SW 1271 (cell line): Measurements from ENCODE around the gene CLASRP.
"Not testable (repeated sequence)": the region's sequence is repeated elsewhere in the genome, so short reads cannot be mapped to it uniquely, and the experiment has no call there.

Experiments used
- DNase-seq, 2 experiments: peaks; one replicate each; lab custom pipeline; 2025; lab: John Stamatoyannopoulos, UW

CLASRP gene

GRCh38 chr19:45038931-45039893, at the start of gene CLASRP:
CLASRP (plus strand) TSS chr19:45039045; CDS start chr19:45040213, 1,168 bp downstream.
- peak; percentile 46 to 80 for DNase-seq

- DNase-seq: no peak
These were observed 48.4 kb upstream of the CLASRP start for GRCh38 chr19:44990459-44990858.

GRCh38 chr19:44990966-44991365, 47.9 kb upstream of the CLASRP start:
- no peak for DNase-seq

GRCh38 chr19:44992336-44993163, 46.3 kb upstream of the CLASRP start:
- no peak for DNase-seq

GRCh38 chr19:44993526-44993925, 45.3 kb upstream of the CLASRP start:
- DNase-seq: no peak

GRCh38 chr19:44993926-44994537, 44.8 kb upstream of the CLASRP start:
- DNase-seq: no peak

GRCh38 chr19:44998025-44998424, 40.8 kb upstream of the CLASRP start:
- DNase-seq: no peak

GRCh38 chr19:44999131-44999925, 39.5 kb upstream of the CLASRP start:
- DNase-seq: not testable (repeated sequence)

- DNase-seq: not testable (repeated sequence)
These were observed 38.2 kb upstream of the CLASRP start for GRCh38 chr19:45000665-45001064.

GRCh38 chr19:45001087-45001739, 37.6 kb upstream of the CLASRP start, which contains the start of gene RELB:
RELB (plus strand) TSS chr19:45001464; CDS start chr19:45001580, 116 bp downstream.
- peak; percentile 55 to 71 for DNase-seq

GRCh38 chr19:45003485-45003884, 35.4 kb upstream of the CLASRP start:
- DNase-seq: no peak

GRCh38 chr19:45005787-45006186, 33.1 kb upstream of the CLASRP start:
- no peak for DNase-seq

GRCh38 chr19:45008552-45008951, 30.3 kb upstream of the CLASRP start:
- no peak for DNase-seq

GRCh38 chr19:45009625-45010255, 29.1 kb upstream of the CLASRP start:
- DNase-seq: no peak

- DNase-seq: no peak
These were observed 28.5 kb upstream of the CLASRP start for GRCh38 chr19:45010306-45010705.

- no peak for DNase-seq
These were observed 26.9 kb upstream of the CLASRP start for GRCh38 chr19:45011959-45012358.

- peak; percentile 11 to 53 for DNase-seq
These were observed 22.2 kb upstream of the CLASRP start for GRCh38 chr19:45016388-45017314.

GRCh38 chr19:45019187-45019586, 19.7 kb upstream of the CLASRP start:
- DNase-seq: no peak

GRCh38 chr19:45020071-45020470, 18.8 kb upstream of the CLASRP start:
- no peak for DNase-seq
